Astrocyte of the cerebellum (primary cell): Measurements from ENCODE around the gene NHSL1.

Experiments
- DNase-seq: peaks from one replicate; pipeline ENCODE4 v3.0.0-alpha.2; 2011; ENCODE audit warnings: low read depth
- H3K4me3 ChIP-seq: 2 replicates; pipeline ENCODE4 v1.5.1; 2011; ENCODE audit warnings: mild to moderate bottlenecking, low read depth, low read length, moderate library complexity
- CTCF ChIP-seq: IDR thresholded peaks from 2 replicates; pipeline ENCODE4 v1.5.1; 2012; ENCODE audit warnings: low read length, low read depth, moderate library complexity, mild to moderate bottlenecking; ENCODE audit errors: missing control alignments
- in situ Hi-C: cut with HindIII; loops from 2 replicates; pipeline ENCODE4 v1.10.0; 2017; ENCODE audit warnings: low sequenced_read_pairs

Gene NHSL1

GRCh38 chr6:138508676-138508988, 9.3 kb upstream of the NHSL1 start:
- TF ChIP-seq CTCF: no peak
- no peak overlapping the region for H3K4me3 ChIP-seq
- in situ Hi-C loops: no loop called here
- DNase-seq: no peak

GRCh38 chr6:138507977-138508675, 8.8 kb upstream of the NHSL1 start:
- no peak for TF ChIP-seq CTCF
- no peak for DNase-seq
- in situ Hi-C loops: no loop called here
- H3K4me3 ChIP-seq: no peak overlapping the region

GRCh38 chr6:138504764-138505689, 5.7 kb upstream of the NHSL1 start:
- in situ Hi-C loops: no loop called here
- no peak for DNase-seq
- no peak for TF ChIP-seq CTCF

GRCh38 chr6:138503881-138504680, 4.8 kb upstream of the NHSL1 start:
- in situ Hi-C loops: no loop called here
- no peak for DNase-seq
- no peak for TF ChIP-seq CTCF
- no peak overlapping the region for H3K4me3 ChIP-seq

More at GRCh38 chr6:138504764-138505689, 5.7 kb upstream of the NHSL1 start:
- no peak overlapping the region for H3K4me3 ChIP-seq

GRCh38 chr6:138502546-138502945, 3.3 kb upstream of the NHSL1 start:
- in situ Hi-C loops: no loop called here
- no peak for TF ChIP-seq CTCF
- DNase-seq: no peak
- no peak overlapping the region for H3K4me3 ChIP-seq

- no peak for DNase-seq
- in situ Hi-C loops: no loop called here
- H3K4me3 ChIP-seq: no peak overlapping the region
- no peak for TF ChIP-seq CTCF
Observed at GRCh38 chr6:138500867-138501446, 1.7 kb upstream of the NHSL1 start.
